Measurements from ENCODE around the gene ZNF148. TPM values are rescaled to one million over a fixed set of nuclear protein-coding genes. Genes with fewer than 3 reads are reported as not detected.

ZNF148 gene
- total RNA-seq, 1 donor from 2014 or later: 57.6 TPM

DNA sequence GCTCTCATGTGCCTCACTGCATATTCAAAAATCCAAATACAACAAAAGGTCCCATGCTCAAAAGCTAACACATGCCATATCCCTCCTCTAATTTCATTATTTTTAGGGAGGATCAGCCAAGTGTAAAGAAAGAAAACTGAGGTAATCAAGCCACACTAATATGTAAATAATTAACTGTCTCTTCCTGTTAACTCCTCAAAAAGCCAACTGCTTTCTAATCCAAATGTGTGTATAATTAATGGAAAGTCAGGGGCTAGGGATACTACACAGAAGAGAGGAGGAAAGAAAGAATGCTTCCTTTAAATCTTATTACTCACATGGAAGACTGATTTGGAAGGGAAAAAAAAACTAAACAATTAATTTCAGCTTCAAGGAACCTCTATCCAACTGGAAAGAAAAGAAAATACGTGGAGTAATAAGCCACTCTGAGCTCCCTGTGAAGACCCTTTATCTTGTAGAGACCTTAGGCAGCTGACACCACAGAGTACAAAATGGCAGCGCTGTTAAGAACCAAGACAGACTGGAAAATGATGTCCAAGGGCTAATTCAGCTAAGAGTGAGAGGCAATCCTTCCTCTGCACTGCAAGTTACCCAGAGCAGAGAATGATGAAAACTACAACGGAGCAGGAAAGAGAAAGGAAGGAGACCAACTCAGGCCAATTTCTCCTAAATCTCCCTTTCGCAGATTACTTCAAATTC, 56.8 kb downstream of the ZNF148 start:
- Mint-ChIP-seq H3K36me3 (ENCODE audit: low read depth) (peaks cover 37% of the 10 kb centered on the region), H3K27me3 (no peaks in the 10 kb centered on the region), H3K9me3 (no peaks in the 10 kb centered on the region), H3K4me3 (no peak overlapping the region), H3K27ac (peak overlapping the region; percentile 8), H3K4me1 (peaks cover 29% of the 10 kb centered on the region)
- TF ChIP-seq, protein P1, sequence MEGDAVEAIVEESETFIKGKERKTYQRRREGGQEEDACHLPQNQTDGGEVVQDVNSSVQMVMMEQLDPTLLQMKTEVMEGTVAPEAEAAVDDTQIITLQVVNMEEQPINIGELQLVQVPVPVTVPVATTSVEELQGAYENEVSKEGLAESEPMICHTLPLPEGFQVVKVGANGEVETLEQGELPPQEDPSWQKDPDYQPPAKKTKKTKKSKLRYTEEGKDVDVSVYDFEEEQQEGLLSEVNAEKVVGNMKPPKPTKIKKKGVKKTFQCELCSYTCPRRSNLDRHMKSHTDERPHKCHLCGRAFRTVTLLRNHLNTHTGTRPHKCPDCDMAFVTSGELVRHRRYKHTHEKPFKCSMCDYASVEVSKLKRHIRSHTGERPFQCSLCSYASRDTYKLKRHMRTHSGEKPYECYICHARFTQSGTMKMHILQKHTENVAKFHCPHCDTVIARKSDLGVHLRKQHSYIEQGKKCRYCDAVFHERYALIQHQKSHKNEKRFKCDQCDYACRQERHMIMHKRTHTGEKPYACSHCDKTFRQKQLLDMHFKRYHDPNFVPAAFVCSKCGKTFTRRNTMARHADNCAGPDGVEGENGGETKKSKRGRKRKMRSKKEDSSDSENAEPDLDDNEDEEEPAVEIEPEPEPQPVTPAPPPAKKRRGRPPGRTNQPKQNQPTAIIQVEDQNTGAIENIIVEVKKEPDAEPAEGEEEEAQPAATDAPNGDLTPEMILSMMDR (IDR thresholded peaks at IDR 0.05): no peak
- ChIA-PET CTCF (no interaction called here), POLR2A (no interaction called here)
- intact Hi-C loops (cut with micrococcal nuclease): no loop called here
- DNase-seq (no peak), ATAC-seq (ENCODE audit: low read depth) (no peak)

DNA sequence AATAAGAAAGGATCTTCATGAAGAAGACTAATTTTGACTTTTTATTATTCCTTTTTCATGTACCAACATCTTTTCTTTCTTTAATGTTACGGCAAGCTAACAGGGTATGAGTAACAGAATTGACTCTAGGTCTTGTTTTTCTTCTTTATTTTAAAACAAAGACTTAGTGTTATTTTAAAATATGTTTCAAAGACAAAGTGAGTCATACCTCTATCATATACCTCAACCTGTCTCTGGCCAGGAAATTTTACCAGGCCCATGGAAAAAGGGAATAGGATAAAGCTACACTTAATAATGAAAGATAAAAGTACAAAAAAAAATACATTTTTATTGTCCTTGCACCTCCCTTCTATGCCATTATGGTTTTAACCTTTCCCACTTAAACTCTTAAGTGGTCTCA, 57.4 kb downstream of the ZNF148 start:
- Mint-ChIP-seq H3K36me3 (ENCODE audit: low read depth) (peaks cover 37% of the 10 kb centered on the region), H3K4me1 (peaks cover 31% of the 10 kb centered on the region), H3K27me3 (no peaks in the 10 kb centered on the region), H3K27ac (peak overlapping the region; percentile 8), H3K9me3 (no peaks in the 10 kb centered on the region), H3K4me3 (no peak overlapping the region)
- intact Hi-C loops (cut with micrococcal nuclease): no loop called here
- DNase-seq (no peak), ATAC-seq (ENCODE audit: low read depth) (no peak)
- CTCF ChIA-PET: no interaction called here
- POLR2A ChIA-PET: no interaction called here
- TF ChIP-seq, protein P1 (IDR thresholded peaks at IDR 0.05): no peak

GRCh38 chr3:125316949-125317348, 58.2 kb downstream of the ZNF148 start:
- intact Hi-C loops (cut with micrococcal nuclease): no loop called here
- DNase-seq (no peak), ATAC-seq (ENCODE audit: low read depth) (peak; percentile 14)
- H3K27me3 Mint-ChIP-seq: no peaks in the 10 kb centered on the region
- peaks cover 38% of the 10 kb centered on the region for H3K4me1 Mint-ChIP-seq
- no peaks in the 10 kb centered on the region for H3K9me3 Mint-ChIP-seq
- peak overlapping the region; percentile 28 for H3K4me3 Mint-ChIP-seq
- POLR2A ChIA-PET: interaction anchor here (0.6 kb wide), 1 partner anchor 279 kb away, joined by 6 read pairs; the partner anchor contains the start of gene OSBPL11
- peaks cover 41% of the 10 kb centered on the region for H3K36me3 Mint-ChIP-seq (ENCODE audit: low read depth)
- CTCF ChIA-PET: no interaction called here
- H3K27ac Mint-ChIP-seq: peak overlapping the region; percentile 67
- TF ChIP-seq, protein P1 (IDR thresholded peaks at IDR 0.05): no peak

DNA sequence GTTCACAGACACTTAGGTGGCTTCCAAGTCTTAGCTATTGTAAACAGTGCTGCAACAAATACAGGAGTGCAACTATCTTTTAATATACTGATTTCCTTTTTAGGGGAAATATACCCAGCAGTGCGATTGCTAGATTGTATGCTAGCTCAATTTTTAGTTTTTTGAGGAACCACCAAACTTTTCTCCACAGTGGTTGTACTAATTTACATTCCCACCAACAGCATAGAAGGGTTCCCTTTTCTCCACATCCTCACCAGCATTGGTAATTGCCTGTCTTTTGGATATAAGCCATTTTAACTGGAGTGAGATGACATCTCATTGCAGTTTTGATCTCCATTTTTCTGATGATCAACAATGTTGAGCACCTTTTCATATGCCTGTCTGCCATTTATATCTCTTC, 58.9 kb downstream of the ZNF148 start:
- Mint-ChIP-seq H3K27ac (no peak overlapping the region), H3K27me3 (no peaks in the 10 kb centered on the region), H3K36me3 (ENCODE audit: low read depth) (peaks cover 44% of the 10 kb centered on the region), H3K4me1 (peaks cover 45% of the 10 kb centered on the region), H3K4me3 (no peak overlapping the region), H3K9me3 (no peaks in the 10 kb centered on the region)
- TF ChIP-seq, protein P1 (IDR thresholded peaks at IDR 0.05): no peak
- intact Hi-C loops (cut with micrococcal nuclease): no loop called here
- ATAC-seq (ENCODE audit: low read depth) (no peak), DNase-seq (no peak)
- CTCF ChIA-PET: no interaction called here
- POLR2A ChIA-PET: interaction anchor here (0.6 kb wide), 1 partner anchor 279 kb away, joined by 6 read pairs; the partner anchor contains the start of gene OSBPL11

GRCh38 chr3:125313060-125313635, 62.0 kb downstream of the ZNF148 start:
- Mint-ChIP-seq H3K36me3 (ENCODE audit: low read depth) (peaks cover 63% of the 10 kb centered on the region), H3K4me1 (peaks cover 50% of the 10 kb centered on the region), H3K9me3 (no peaks in the 10 kb centered on the region), H3K27me3 (no peaks in the 10 kb centered on the region), H3K4me3 (no peak overlapping the region), H3K27ac (peak overlapping the region; percentile 62)
- intact Hi-C loops (cut with micrococcal nuclease): no loop called here
- CTCF ChIA-PET: no interaction called here
- POLR2A ChIA-PET: no interaction called here
- no peak for DNase-seq
- TF ChIP-seq, protein P1 (IDR thresholded peaks at IDR 0.05): no peak
- ATAC-seq (ENCODE audit: low read depth): no peak

Measured in activated B cell treated with CpG ODN at 0.5 μM for 24 hours (primary cell).